ENCODE data around the gene SLC25A51.

The SLC25A51 gene

DNA sequence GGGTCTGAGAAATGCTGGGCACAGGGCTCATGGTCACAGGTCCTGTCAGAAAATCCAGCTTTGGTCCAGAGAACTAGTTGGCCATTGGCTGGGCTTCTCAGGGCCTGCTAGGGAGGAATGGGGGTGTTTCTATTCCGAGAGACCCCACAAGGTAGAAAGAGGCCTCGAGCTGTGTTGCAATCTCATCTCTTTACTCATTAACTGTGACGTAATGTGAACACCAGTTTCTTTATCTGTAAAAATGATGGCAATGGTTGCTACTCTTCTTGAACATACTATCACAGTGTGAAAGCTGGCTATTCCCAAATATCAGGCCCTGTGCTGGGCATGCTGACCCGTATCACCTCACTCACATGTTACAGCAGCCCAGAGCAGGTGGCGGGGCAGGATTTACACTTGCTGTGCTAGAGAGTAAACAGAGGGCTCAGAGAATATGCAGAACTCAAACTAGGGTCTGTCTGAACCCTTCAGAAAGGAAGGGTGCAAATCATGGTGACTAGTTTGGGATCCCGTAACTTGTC, 35.7 kb upstream of the SLC25A51 start:
- peaks cover 32% of the 10 kb centered on the region for H3K4me1 ChIP-seq
- TF ChIP-seq, protein P1, sequence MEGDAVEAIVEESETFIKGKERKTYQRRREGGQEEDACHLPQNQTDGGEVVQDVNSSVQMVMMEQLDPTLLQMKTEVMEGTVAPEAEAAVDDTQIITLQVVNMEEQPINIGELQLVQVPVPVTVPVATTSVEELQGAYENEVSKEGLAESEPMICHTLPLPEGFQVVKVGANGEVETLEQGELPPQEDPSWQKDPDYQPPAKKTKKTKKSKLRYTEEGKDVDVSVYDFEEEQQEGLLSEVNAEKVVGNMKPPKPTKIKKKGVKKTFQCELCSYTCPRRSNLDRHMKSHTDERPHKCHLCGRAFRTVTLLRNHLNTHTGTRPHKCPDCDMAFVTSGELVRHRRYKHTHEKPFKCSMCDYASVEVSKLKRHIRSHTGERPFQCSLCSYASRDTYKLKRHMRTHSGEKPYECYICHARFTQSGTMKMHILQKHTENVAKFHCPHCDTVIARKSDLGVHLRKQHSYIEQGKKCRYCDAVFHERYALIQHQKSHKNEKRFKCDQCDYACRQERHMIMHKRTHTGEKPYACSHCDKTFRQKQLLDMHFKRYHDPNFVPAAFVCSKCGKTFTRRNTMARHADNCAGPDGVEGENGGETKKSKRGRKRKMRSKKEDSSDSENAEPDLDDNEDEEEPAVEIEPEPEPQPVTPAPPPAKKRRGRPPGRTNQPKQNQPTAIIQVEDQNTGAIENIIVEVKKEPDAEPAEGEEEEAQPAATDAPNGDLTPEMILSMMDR (IDR thresholded peaks at IDR 0.05; ENCODE audit: low read depth, low read length): no peak
- H3K36me3 ChIP-seq: peaks cover 3% of the 10 kb centered on the region; the same call in 1 of the 2 replicates
- H3K4me3 ChIP-seq (ENCODE audit: low read depth, low read length): no peak overlapping the region
- no peaks in the 10 kb centered on the region for H3K27me3 ChIP-seq
- no peaks in the 10 kb centered on the region for H3K9me3 ChIP-seq
- DNase-seq: no peak

DNA sequence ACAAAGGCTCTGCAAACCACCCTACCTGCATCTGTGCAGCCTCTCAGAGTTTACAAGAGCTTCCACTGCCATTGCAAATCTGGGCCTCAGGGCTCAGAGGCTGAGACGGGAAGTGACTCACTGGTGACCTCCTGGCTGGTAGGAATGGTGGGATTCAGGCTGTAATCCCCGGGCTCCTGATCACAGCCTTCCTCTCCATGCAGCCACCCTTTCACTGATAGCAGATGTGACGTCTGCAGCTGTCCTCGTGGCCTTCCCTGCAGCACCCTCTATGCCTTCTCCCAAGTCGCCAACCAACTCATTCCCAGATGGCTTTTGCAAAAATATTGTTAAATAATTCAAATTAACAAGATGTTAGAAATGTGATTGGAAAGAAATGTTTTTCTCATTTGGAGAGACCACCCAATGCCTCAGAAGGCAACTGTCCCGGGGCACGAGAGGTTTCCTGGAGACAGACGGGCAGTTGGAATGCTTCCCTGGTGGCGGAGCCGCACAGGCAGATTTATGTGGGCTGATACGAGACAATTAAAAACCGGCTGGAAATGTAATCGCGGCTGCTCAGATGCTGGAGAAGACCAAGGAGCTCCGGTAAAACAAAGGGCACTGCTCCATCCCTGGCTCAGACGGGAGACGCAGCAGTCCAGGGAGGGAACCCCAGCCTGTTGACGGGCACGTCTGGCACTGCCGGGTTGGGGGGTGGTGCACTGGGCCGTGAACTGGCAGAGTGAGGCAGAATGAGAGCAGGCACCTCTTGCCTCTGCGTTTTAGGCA, 34.4 kb upstream of the SLC25A51 start:
- H3K4me3 ChIP-seq (ENCODE audit: low read depth, low read length): peak overlapping the region; percentile 47
- peak; percentile 91 for DNase-seq
- 0 out of 2 replicates have a peak, but pooled peaks cover 3% of the 10 kb centered on the region for H3K36me3 ChIP-seq

DNA sequence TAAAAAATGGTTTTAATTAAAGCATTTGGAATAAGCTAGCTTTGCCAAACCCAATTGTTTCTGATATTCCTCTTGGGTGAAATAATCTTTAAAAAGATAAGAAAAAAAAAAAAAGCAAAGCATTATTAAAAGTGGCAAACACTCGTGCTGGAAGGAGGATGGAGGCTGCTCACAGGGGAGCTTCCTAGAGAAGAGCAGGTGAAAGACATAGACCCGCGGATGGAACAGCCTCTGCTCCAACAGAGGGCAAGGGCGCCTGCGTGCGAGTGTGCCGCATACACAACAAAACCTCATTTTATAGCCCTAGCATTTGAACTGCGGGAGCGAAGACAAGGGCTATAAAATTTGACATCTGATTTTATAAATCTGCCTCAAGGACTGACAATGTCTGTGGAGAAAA, 33.4 kb upstream of the SLC25A51 start:
- Histone ChIP-seq H3K36me3 (0 out of 2 replicates have a peak, but pooled peaks cover 3% of the 10 kb centered on the region), H3K9me3 (no peaks in the 10 kb centered on the region), H3K4me3 (ENCODE audit: low read depth, low read length) (peak overlapping the region; percentile 30; the same call in 1 of the 2 replicates), H3K4me1 (peaks cover 32% of the 10 kb centered on the region), H3K27me3 (no peaks in the 10 kb centered on the region)
- TF ChIP-seq, protein P1 (IDR thresholded peaks at IDR 0.05; ENCODE audit: low read depth, low read length): no peak
- DNase-seq: no peak

More for the DNA sequence above, 34.4 kb upstream of the SLC25A51 start:
- TF ChIP-seq, protein P1 (IDR thresholded peaks at IDR 0.05; ENCODE audit: low read depth, low read length): 0 out of 2 replicates have a peak, but pooled peaks have one; percentile 2
- Histone ChIP-seq H3K4me1 (peaks cover 32% of the 10 kb centered on the region), H3K9me3 (no peaks in the 10 kb centered on the region), H3K27me3 (no peaks in the 10 kb centered on the region)

DNA sequence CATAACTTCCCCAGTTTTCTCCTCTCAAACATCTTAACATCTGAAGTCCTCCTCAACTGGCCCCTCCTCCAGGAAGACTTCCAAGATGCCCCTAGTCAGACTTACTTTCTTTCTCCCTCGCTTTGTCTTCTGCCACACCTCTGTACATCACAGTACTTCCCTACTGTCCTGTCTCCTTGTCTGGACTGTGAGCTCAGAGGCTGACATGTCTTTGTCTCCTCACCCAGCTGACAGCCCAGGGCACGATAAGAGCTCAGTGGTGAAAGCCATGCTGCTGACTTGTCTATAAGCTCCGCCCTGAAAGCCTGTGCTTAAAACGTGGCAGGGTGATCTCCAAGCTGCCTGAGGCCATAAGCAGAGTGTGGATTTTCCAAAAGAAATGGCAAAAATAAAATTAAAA, 33.0 kb upstream of the SLC25A51 start:
- H3K9me3 ChIP-seq: no peaks in the 10 kb centered on the region
- TF ChIP-seq, protein P1 (IDR thresholded peaks at IDR 0.05; ENCODE audit: low read depth, low read length): no peak
- H3K36me3 ChIP-seq: 0 out of 2 replicates have a peak, but pooled peaks cover 3% of the 10 kb centered on the region
- H3K4me1 ChIP-seq: peaks cover 32% of the 10 kb centered on the region
- no peaks in the 10 kb centered on the region for H3K27me3 ChIP-seq
- H3K4me3 ChIP-seq (ENCODE audit: low read depth, low read length): peak overlapping the region; percentile 30
- DNase-seq: peak; percentile 89

DNA sequence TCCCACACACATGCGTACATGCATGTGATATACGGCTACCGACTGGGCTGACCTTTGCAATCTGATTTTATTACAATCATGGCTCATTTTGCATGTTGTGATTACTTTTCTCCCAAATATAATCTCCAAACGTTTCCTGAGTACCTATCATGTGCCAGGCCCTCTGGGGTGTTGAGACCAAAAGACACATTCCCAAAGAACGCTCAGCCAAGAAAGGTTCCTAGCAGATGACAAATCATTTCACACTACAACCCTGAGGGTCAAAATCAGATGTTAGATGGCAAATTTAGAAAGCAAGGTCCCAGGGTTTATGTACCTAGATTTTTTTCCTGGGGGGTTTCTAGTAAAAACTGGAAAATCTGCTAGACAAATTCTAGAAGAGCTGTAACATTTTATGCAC, 32.4 kb upstream of the SLC25A51 start:
- Histone ChIP-seq H3K27me3 (no peaks in the 10 kb centered on the region), H3K4me3 (ENCODE audit: low read depth, low read length) (peak overlapping the region; percentile 30), H3K9me3 (no peaks in the 10 kb centered on the region), H3K4me1 (peaks cover 32% of the 10 kb centered on the region), H3K36me3 (0 out of 2 replicates have a peak, but pooled peaks cover 3% of the 10 kb centered on the region)
- TF ChIP-seq, protein P1 (IDR thresholded peaks at IDR 0.05; ENCODE audit: low read depth, low read length): no peak
- DNase-seq: no peak

DNA sequence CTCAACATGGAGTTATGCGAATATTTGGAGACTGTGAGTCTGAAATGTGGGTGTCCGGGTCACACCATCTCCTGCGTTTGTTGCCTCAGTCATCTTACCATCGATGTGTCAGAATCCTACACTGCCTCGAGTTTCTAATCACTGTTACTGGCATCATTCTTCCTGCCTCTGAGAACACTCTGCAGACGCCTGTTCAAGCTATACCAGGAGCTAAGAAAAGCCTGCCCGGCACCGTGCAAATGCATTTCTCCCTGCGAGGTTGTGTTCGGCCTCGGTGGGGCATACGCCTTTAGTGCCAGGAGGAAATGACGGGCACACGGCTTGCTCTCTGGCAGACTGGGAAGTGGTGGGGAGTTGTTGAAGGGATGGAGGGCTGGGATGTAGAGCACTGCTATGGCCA, 31.2 kb upstream of the SLC25A51 start:
- Histone ChIP-seq H3K27me3 (no peaks in the 10 kb centered on the region), H3K4me1 (peaks cover 28% of the 10 kb centered on the region), H3K4me3 (ENCODE audit: low read depth, low read length) (no peak overlapping the region), H3K9me3 (no peaks in the 10 kb centered on the region), H3K36me3 (no peaks in the 10 kb centered on the region)
- DNase-seq: no peak
- TF ChIP-seq, protein P1 (IDR thresholded peaks at IDR 0.05; ENCODE audit: low read depth, low read length): no peak

Data from BE2C (cell line).